ENCODE data around the gene PPIP5K1.

Gene PPIP5K1

DNA sequence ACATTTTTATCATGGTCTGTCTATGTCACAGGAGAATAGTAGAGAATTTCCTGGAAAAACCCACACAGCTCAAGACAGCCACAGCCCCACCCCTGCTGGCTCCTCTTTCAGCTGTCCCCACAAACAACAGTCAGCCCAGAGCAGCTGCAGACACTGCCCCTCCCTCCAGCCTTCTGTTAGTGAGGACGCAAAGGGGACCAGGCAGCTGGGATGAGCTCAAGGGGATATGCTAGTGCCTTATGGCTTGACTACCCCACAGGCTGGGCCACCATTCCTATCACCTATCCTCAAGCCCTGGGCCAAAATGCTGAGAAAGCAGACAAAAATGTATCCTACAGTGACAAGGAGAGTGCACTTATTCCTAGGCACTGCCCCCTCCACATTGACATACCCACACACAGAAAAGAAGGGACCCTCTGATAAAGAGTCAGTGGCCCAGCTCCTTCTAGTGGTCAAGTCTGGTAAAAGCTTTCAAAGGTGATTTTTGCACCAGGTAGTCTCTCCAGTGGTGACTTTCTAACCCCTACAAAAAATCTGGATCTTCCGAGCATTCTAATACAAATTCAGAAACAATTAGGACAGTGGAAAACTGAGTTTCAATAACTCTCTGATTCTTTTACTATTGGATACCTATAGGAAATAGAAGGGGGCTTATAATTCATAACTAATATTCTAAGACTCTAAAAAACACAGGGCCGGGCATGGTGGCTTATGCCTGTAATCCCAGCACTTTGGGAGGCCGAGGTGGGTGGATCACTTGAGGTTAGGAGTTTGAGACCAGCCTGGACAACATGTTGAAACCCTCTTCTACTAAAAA is 75.6 kb downstream of the PPIP5K1 start:
- TF ChIP-seq ZC3H10 (CRISPR knock-in tag; IDR thresholded peaks at IDR 0.05) (no peak), ZFP3 (CRISPR knock-in tag; IDR thresholded peaks at IDR 0.05) (no peak), ZFP30 (CRISPR knock-in tag; IDR thresholded peaks at IDR 0.05) (no peak), ZNF70 (CRISPR knock-in tag; IDR thresholded peaks at IDR 0.05) (no peak), ISL1 (CRISPR knock-in tag; IDR thresholded peaks at IDR 0.05) (no peak), PATZ1 (CRISPR knock-in tag; IDR thresholded peaks at IDR 0.05; ENCODE audit: borderline replicate concordance) (no peak), OSR1 (CRISPR knock-in tag; IDR thresholded peaks at IDR 0.05) (no peak)
- ATAC-seq = no peak

GRCh38 chr15:43513550-43513949 is 76.5 kb downstream of the PPIP5K1 start:
- no peak for ATAC-seq
- TF ChIP-seq TCF4 (CRISPR knock-in tag; IDR thresholded peaks at IDR 0.05; ENCODE audit: borderline replicate concordance) (no peak), ESRRG (CRISPR knock-in tag; IDR thresholded peaks at IDR 0.05) (no peak), SNAI2 (CRISPR knock-in tag; IDR thresholded peaks at IDR 0.05) (no peak), CSDC2 (CRISPR knock-in tag; IDR thresholded peaks at IDR 0.05) (no peak), TOX (CRISPR knock-in tag; IDR thresholded peaks at IDR 0.05; ENCODE audit: borderline replicate concordance) (no peak), ISL1 (CRISPR knock-in tag; IDR thresholded peaks at IDR 0.05) (no peak), ZFP3 (CRISPR knock-in tag; IDR thresholded peaks at IDR 0.05) (no peak), POU6F1 (CRISPR knock-in tag; IDR thresholded peaks at IDR 0.05; ENCODE audit: borderline replicate concordance, low read depth) (no peak), ZNF8 (CRISPR knock-in tag; IDR thresholded peaks at IDR 0.05) (no peak), GLIS3 (CRISPR knock-in tag; IDR thresholded peaks at IDR 0.05) (no peak), CSRNP3 (CRISPR knock-in tag; IDR thresholded peaks at IDR 0.05) (no peak), OSR1 (CRISPR knock-in tag; IDR thresholded peaks at IDR 0.05) (no peak), ZC3H10 (CRISPR knock-in tag; IDR thresholded peaks at IDR 0.05) (no peak)
- TF ChIP-seq, protein P1, sequence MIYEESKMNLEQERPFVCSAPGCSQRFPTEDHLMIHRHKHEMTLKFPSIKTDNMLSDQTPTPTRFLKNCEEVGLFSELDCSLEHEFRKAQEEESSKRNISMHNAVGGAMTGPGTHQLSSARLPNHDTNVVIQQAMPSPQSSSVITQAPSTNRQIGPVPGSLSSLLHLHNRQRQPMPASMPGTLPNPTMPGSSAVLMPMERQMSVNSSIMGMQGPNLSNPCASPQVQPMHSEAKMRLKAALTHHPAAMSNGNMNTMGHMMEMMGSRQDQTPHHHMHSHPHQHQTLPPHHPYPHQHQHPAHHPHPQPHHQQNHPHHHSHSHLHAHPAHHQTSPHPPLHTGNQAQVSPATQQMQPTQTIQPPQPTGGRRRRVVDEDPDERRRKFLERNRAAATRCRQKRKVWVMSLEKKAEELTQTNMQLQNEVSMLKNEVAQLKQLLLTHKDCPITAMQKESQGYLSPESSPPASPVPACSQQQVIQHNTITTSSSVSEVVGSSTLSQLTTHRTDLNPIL (CRISPR knock-in tag; IDR thresholded peaks at IDR 0.05; ENCODE audit: low read depth) = no peak
- TF ChIP-seq, protein P2, sequence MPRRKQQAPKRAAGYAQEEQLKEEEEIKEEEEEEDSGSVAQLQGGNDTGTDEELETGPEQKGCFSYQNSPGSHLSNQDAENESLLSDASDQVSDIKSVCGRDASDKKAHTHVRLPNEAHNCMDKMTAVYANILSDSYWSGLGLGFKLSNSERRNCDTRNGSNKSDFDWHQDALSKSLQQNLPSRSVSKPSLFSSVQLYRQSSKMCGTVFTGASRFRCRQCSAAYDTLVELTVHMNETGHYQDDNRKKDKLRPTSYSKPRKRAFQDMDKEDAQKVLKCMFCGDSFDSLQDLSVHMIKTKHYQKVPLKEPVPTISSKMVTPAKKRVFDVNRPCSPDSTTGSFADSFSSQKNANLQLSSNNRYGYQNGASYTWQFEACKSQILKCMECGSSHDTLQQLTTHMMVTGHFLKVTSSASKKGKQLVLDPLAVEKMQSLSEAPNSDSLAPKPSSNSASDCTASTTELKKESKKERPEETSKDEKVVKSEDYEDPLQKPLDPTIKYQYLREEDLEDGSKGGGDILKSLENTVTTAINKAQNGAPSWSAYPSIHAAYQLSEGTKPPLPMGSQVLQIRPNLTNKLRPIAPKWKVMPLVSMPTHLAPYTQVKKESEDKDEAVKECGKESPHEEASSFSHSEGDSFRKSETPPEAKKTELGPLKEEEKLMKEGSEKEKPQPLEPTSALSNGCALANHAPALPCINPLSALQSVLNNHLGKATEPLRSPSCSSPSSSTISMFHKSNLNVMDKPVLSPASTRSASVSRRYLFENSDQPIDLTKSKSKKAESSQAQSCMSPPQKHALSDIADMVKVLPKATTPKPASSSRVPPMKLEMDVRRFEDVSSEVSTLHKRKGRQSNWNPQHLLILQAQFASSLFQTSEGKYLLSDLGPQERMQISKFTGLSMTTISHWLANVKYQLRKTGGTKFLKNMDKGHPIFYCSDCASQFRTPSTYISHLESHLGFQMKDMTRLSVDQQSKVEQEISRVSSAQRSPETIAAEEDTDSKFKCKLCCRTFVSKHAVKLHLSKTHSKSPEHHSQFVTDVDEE (CRISPR knock-in tag; IDR thresholded peaks at IDR 0.05) = no peak

- ATAC-seq = peak; percentile 48
- no peak for TF ChIP-seq BACH2 (CRISPR knock-in tag; IDR thresholded peaks at IDR 0.05; ENCODE audit: borderline replicate concordance)
- TF ChIP-seq ZNF8 (CRISPR knock-in tag; IDR thresholded peaks at IDR 0.05) = no peak
- no peak for TF ChIP-seq POU6F1 (CRISPR knock-in tag; IDR thresholded peaks at IDR 0.05; ENCODE audit: borderline replicate concordance, low read depth)
- TF ChIP-seq ZFP3 (CRISPR knock-in tag; IDR thresholded peaks at IDR 0.05) = no peak
- no peak for TF ChIP-seq SNAI2 (CRISPR knock-in tag; IDR thresholded peaks at IDR 0.05)
- no peak for TF ChIP-seq ARNTL (CRISPR knock-in tag; IDR thresholded peaks at IDR 0.05; ENCODE audit: borderline replicate concordance, low read depth)
- no peak for TF ChIP-seq ZFP30 (CRISPR knock-in tag; IDR thresholded peaks at IDR 0.05)
- no peak for TF ChIP-seq PPARA (CRISPR knock-in tag; IDR thresholded peaks at IDR 0.05; ENCODE audit: borderline replicate concordance)
Observed at GRCh38 chr15:43511012-43511885, 78.8 kb downstream of the PPIP5K1 start.
